GM21515 (cell line): ENCODE measurements around the gene DNHD1.
A peak's percentile ranks its signal among the peaks of the same experiment; 100 is the strongest.

Experiments used
- ATAC-seq: cut with Tn5 transposase; IDR thresholded peaks from one replicate; pipeline ENCODE4 v1.9.1; 2021; ENCODE audit not compliant: unreplicated experiment

Gene DNHD1

GRCh38 chr11:6497069-6497839 is at the start of gene DNHD1:
Gene DNHD1, plus strand, starts transcription at chr11:6497280. Its CDS starts 936 bp downstream, at chr11:6498216.
- no peak for ATAC-seq

- ATAC-seq, result no peak
Measured at GRCh38 chr11:6448574-6448973, 48.5 kb upstream of the DNHD1 start.

- ATAC-seq, result no peak
Measured at GRCh38 chr11:6452219-6452618, 44.9 kb upstream of the DNHD1 start.

- ATAC-seq, result no peak
Measured at GRCh38 chr11:6453152-6453551, 43.9 kb upstream of the DNHD1 start.

DNA sequence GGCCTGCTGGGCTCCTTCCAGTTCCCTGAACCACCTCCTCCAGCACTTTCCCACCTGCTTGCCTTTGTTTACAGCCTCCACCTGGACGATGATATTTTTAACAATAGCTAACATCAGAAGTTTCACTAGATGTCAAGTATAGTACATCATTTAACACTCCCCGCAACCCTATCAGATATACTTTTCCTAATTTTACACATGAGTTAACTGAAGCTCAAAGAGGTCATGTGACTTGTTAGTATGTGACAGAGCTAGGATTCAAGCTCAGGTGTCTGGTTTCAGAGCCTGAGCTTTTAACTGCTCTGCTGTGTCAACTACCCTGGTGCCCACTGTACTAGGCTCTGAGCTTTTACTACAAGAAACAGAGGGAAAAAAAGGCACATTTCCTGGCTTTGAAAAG is 42.0 kb upstream of the DNHD1 start:
- ATAC-seq, result no peak

DNA sequence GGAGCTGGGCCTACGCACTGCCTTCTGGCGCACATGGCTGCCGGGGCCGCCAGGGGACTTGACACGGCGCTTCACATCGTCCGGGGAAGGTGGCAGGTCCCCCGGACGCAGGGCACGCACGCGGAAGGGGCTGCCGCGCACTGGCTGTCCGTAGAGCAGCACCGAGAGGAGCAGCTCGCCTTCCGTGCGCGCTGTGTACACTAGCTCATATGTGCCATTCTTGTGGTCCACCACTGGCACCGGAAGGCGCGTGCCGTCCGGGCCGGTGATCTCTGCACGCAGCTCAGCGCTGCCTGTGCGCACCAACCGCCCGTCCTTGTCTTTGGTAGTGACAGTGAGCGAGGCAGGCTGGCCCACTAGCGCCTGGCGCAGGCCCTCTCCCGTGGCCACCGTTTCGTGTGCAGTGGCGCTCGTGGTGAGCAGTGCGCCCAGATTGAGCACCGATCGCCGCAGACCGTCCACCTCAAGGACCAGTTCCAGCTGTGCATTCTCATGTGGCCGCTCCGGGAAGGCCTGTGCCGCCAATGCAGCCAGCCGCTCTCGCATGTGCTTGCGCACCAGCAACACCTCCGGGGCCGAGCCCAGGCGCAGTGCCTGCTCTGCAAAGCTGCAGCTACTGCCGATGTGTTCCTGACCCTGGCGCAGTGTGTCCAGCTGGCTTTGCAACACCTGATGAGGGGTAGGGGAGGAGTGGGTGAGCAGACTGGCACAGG is 40.6 kb upstream of the DNHD1 start:
- ATAC-seq, result no peak

DNA sequence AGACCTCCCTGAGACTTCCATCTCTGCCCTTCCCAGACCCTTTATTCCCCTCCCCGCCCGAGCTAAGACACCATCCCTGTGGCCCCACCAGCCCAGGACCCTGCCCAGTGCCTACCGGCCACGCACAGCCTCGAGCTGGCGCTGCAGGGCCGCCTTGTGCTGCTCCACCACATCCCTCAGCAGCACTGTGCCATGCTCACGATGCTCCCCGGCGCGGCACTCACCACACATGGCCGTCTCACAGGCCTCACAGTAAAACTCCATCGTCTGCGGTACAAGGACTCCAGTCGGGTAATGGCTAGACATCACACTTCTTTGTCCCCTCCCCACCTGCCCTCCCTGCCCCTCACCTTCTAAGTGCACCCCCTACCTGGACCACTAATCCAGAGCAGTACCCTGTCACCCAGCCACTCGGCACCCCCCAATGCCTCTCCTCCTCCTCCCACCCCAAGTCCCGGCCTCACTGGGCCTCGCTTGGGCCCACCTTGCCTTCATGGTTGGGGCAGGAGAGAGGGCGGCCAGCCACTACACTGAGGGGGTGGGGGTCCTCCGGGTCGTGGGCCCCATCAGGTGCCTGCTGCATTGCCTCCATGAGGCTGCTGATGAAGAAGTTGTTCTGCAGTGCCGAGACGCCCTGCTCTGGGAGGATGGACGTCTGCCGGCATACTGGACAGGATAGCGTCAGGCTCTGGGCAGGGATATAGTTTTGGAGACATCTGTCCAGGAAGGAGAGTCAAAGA is 39.3 kb upstream of the DNHD1 start:
- ATAC-seq, result no peak

- ATAC-seq, result no peak
Measured at GRCh38 chr11:6458352-6459098, 38.6 kb upstream of the DNHD1 start.

- no peak for ATAC-seq
Measured at GRCh38 chr11:6459099-6459450, 38.0 kb upstream of the DNHD1 start.

DNA sequence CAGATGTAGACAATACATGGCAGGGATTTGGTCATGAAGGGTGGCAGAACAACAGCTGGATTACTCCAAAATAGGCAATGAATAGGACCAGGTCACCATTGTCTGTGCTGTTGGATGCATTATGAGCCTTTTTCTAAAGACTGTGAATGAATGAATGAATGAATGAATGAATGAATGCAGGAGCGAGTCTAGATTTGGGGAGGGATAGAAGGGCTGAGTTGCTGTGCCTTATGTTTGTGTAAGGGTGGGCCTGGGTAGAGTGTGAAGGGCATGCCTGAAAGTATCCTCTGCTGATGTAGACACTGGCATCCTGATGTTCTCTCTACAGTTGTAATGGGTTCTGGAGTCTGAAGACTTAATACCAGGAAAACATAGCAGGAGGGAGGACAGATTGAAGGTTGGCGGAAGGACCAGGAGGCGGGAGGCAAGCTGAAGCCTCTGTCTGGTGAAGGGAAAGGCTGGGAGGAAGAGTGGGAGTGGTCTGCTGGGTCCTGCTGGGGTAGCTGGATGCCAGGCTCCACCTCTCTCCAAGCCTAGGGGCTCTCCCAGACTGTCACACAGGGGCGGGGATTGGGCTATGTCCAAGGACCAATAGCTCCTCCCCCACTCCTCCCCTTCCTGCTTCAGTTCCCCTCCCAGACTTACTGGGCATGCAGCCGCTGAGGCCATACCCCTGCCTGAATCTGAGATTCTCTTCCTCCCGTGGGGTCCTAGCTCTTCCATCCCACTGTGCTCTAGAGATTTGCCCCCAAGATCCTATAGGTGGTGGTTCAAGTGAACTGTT is 28.2 kb upstream of the DNHD1 start:
- peak; percentile 70 for ATAC-seq

GRCh38 chr11:6469599-6469998 is 27.5 kb upstream of the DNHD1 start:
- ATAC-seq, result no peak

- ATAC-seq, result no peak
Measured at GRCh38 chr11:6472934-6473333, 24.1 kb upstream of the DNHD1 start.

DNA sequence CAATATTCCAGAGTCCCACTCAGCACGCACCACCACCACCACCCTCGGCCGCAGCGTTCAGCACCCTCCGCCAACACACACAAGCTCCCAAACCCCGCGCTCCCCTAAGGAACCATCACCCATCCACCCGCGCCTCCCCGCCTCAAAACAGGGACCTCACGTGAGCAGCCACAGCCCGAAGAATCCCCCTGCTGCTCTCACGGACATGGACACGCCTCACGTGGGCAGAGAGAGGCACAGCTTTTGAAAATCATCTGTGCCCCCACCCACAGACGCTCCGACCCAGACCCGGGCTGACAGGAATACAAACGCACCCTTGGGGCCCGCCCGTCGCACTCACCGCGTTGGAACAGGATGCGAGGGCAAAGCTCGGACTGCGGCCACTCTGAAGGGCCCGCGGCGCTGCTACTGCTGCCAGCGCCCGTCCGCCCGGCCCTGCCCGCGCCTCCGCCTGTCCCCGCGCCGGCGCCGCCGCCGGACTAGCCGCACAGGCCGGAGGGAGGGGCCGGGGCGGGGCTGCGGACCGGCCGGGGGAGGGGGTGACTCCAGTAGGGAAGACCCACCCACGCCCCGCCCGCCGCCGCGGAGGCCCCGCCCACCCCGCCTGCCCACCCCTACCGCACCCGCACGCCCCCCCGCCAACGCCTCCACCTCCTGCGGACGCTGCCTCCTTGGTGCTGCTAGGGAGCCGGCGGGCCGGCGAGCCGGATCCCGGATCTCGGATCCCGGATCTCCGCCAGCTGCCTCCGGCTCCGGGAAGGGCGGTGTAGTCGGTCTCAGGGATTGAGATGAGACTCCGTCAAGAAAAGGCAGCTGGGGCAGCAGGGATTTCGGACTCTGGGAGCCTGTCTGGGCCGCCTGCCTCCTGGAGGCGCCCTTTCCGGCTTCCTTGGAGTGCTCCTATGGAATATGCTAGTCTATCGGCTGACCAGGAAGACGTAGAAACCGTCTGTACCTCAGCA is 23.3 kb upstream of the DNHD1 start, which contains the start of gene TRIM3:
TSS of gene TRIM3 (minus strand) at position 491 of the 962 bp plus-strand sequence. CDS start 8,246 bp downstream, outside the sequence.
- peak; percentile 73 for ATAC-seq

GRCh38 chr11:6474413-6474792 is 22.7 kb upstream of the DNHD1 start:
- no peak for ATAC-seq

DNA sequence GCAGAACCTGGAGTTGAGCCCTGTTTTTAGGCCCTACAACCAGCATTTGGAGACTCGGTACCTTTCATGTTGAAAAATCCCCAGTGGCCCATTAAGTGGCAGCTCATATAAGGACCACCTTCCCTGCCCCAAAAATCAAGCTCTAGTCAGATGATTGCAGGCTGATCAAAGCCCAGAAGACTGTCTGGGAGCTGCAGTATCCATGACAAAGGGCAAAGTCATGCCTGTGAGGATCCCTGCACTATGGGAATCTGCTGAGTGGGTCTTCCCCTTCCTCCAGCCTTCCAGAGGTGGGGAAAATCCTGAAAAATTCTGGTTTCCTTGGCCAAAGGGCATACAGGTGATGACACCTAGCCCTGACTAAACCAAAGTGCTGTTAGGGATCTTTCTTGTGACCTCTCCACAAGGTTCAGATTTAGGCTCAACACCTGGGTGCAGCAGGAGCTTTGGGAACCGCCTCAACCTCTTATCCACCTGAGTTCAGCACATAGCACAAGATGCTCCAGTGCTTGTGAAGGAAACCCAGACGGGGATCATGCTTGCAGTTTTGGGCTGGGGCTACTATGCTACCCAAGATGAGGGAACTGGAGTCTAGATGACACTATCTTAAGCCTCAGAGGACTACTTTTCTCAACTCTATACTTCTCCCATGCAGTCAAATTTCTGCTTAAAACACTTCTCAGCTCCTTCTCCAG is 22.1 kb upstream of the DNHD1 start:
- ATAC-seq, result no peak

DNA sequence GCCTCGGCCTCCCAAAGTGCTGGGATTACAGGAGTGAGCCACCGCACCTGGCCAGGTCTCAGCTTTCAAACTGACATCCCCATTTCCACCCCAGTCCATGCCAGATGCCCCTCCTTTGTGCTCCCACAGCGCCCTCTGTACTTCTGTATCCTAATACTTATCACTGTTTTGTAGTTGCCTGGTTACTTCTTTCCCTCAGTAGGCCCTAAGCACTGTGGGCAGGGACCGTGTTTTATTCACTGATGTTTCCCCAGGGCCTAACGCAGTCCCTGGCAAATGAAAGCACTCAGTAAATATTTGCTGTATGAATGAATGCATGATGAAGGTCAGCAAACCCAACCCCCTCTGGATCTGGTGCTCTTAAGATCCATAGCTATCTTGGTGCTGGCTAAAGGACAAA is 21.1 kb upstream of the DNHD1 start:
- ATAC-seq, result no peak

DNA sequence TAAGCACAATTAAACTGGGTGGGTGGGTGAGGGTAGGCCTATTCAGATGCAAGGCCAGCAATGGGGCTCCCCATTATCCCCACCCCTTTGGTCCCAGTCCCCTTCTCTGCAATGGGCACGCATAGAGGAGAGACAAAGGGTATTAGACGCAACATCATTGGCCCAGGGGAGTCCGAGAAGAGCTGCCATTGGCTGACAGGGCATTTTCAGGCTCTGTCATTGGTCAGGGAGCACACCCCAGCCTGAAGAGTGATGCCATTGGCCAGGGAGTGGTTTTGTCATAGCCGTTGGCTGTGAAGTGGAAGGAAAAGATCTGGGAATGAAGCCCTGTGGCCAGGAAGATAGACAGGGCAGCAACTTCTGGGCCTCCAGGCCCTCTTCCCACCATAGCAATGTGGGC is 20.5 kb upstream of the DNHD1 start:
- no peak for ATAC-seq

- ATAC-seq, result no peak
Measured at GRCh38 chr11:6480299-6480914, 16.7 kb upstream of the DNHD1 start.
